Immature natural killer cell (primary cell): ENCODE measurements around the gene ASPM. TPM values are rescaled to one million over a fixed set of nuclear protein-coding genes. Genes with fewer than 3 reads are reported as not detected.

Experiments used
- DNase-seq, 3 donors: peaks; one replicate each; pipeline ENCODE4 v3.0.0; 2022; ENCODE audit warnings: mixed read lengths in 1 of 3
- H3K27ac Mint-ChIP-seq, 6 donors: one replicate each; pipeline ENCODE4 v1.8.0; 2020; ENCODE audit warnings: mixed read lengths in 6 of 6, mild to moderate bottlenecking in 5 of 6, inconsistent platforms in 4 of 6, moderate library complexity in 3 of 6
- H3K27me3 Mint-ChIP-seq, 3 donors: one replicate each; pipeline ENCODE4 v1.8.0; 2020 to 2021; ENCODE audit warnings: low read depth in 3 of 3, mild to moderate bottlenecking in 3 of 3, mixed read lengths in 3 of 3, moderate library complexity in 3 of 3, inconsistent platforms in 1 of 3
- H3K36me3 Mint-ChIP-seq, 3 donors: one replicate each; pipeline ENCODE4 v1.8.0; 2020; ENCODE audit warnings: mixed read lengths in 3 of 3, inconsistent platforms in 2 of 3, mild to moderate bottlenecking in 2 of 3
- H3K4me1 Mint-ChIP-seq, 2 donors: one replicate each; pipeline ENCODE4 v1.8.0; 2020; ENCODE audit warnings: inconsistent platforms in 2 of 2, mild to moderate bottlenecking in 2 of 2, mixed read lengths in 2 of 2, moderate library complexity in 1 of 2
- H3K4me3 Mint-ChIP-seq, 5 donors: one replicate each; pipeline ENCODE4 v1.8.0; 2020; ENCODE audit warnings: mild to moderate bottlenecking in 5 of 5, mixed read lengths in 5 of 5, inconsistent platforms in 3 of 5, moderate library complexity in 3 of 5
- H3K9me3 Mint-ChIP-seq, 6 donors: one replicate each; pipeline ENCODE4 v1.8.0; 2020; ENCODE audit warnings: mild to moderate bottlenecking in 6 of 6, mixed read lengths in 6 of 6, inconsistent platforms in 4 of 6, moderate library complexity in 3 of 6
- polyA plus RNA-seq, 3 donors: library from polyadenylated mRNA; unstranded; fragments of 300-500 nt; fragmentation: Illumina TruSeq; gene quantifications; one replicate each; pipeline ENCODE4 v1.2.3, GENCODE V29; 2021

The ASPM gene
- polyA plus RNA-seq, 3 donors from 2014 or later: 0.30 TPM; not detected in 2

GRCh38 chr1:197092491-197093023 lies 53.9 kb downstream of the ASPM start:
- Mint-ChIP-seq H3K27me3 (no peaks in the 10 kb centered on the region), H3K4me3 (no peak overlapping the region), H3K4me1 (no peaks in the 10 kb centered on the region), H3K36me3 (peaks cover 0 to 4% (median 0%) of the 10 kb centered on the region in 3 donors), H3K9me3 (no peaks in the 10 kb centered on the region), H3K27ac (no peak overlapping the region)
- no peak for DNase-seq

- H3K27ac Mint-ChIP-seq: no peak overlapping the region
- peaks cover 0 to 8% (median 5%) of the 10 kb centered on the region in 6 donors for H3K9me3 Mint-ChIP-seq
- H3K4me1 Mint-ChIP-seq: no peaks in the 10 kb centered on the region
- H3K4me3 Mint-ChIP-seq: no peak overlapping the region
- H3K27me3 Mint-ChIP-seq: peaks cover 0 to 1% (median 0%) of the 10 kb centered on the region in 3 donors
- H3K36me3 Mint-ChIP-seq: peaks cover 5 to 35% (median 30%) of the 10 kb centered on the region in 3 donors
- no peak for DNase-seq
Measured at GRCh38 chr1:197083474-197083873, 63.0 kb downstream of the ASPM start.

DNA sequence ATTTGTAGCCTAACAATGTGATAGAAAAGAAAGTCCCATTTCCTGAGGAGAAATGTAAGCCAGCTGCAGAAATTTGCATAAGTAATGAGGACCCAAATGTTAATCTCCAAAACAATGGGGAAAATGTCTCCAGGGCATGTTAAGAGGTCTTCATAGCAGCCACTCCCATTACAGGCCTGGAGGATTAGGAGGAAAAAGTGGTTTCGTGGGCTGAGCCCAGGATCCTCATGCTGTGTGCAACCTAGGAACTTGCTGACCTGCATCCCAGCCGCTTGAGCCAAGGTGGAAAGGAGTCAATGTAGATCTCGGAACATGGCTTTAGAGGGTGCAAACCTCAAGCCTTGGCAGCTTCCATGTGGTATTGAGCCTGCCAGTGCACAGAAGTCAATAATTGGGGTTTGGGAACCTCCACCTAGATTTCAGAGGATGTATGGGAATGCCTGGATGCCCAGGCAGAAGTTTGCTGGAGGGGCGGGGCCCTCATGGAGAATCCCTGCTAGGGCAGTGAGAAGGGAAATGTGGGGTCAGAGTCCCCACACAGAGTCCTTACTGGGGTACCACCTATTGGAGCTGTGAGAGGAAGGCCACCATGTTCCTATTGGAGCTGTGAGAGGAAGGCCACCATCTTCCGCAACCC lies 65.2 kb downstream of the ASPM start:
- peaks cover 0 to 1% (median 0%) of the 10 kb centered on the region in 3 donors for H3K27me3 Mint-ChIP-seq
- DNase-seq: no peak
- H3K36me3 Mint-ChIP-seq: peaks cover 5 to 35% (median 30%) of the 10 kb centered on the region in 3 donors
- no peak overlapping the region for H3K27ac Mint-ChIP-seq
- H3K4me1 Mint-ChIP-seq: no peaks in the 10 kb centered on the region
- H3K4me3 Mint-ChIP-seq: no peak overlapping the region
- H3K9me3 Mint-ChIP-seq: peaks cover 0 to 8% (median 5%) of the 10 kb centered on the region in 6 donors

GRCh38 chr1:197080323-197080722 lies 66.1 kb downstream of the ASPM start:
- Mint-ChIP-seq H3K27me3 (peaks cover 0 to 2% (median 1%) of the 10 kb centered on the region in 3 donors), H3K27ac (no peak overlapping the region), H3K4me3 (no peak overlapping the region), H3K36me3 (peaks cover 5 to 29% (median 27%) of the 10 kb centered on the region in 3 donors), H3K4me1 (no peaks in the 10 kb centered on the region), H3K9me3 (peaks cover 0 to 8% (median 5%) of the 10 kb centered on the region in 6 donors)
- DNase-seq: no peak

- H3K27ac Mint-ChIP-seq: no peak overlapping the region
- H3K4me1 Mint-ChIP-seq: no peaks in the 10 kb centered on the region
- peaks cover 0 to 7% (median 5%) of the 10 kb centered on the region in 6 donors for H3K9me3 Mint-ChIP-seq
- H3K36me3 Mint-ChIP-seq: peaks cover 0 to 4% (median 0%) of the 10 kb centered on the region in 3 donors
- H3K27me3 Mint-ChIP-seq: peaks cover 3 to 5% (median 4%) of the 10 kb centered on the region in 3 donors
- no peak for DNase-seq
- H3K4me3 Mint-ChIP-seq: no peak overlapping the region
Measured at GRCh38 chr1:197076585-197076984, 69.9 kb downstream of the ASPM start.

DNA sequence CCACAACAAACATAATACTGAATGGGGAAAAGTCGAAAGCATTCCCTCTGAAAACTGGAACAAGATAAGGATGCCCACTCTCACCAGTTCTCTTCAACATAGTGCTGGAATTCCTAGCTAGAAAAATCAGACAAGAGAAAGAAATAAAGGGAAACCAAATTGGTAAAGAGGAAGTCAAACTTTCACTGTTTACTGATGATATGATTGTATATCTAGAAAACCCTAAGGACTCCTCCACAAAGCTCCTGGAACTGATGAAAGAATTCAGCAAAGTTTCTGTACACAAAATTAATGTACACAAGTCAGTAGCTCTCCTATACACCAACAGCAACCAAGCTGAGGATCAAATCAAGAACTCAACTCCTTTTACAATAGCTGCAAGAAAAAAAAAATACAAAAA lies 72.5 kb downstream of the ASPM start:
- Mint-ChIP-seq H3K27me3 (peaks cover 3 to 6% (median 3%) of the 10 kb centered on the region in 3 donors), H3K9me3 (peaks cover 0 to 12% (median 1%) of the 10 kb centered on the region in 6 donors), H3K4me1 (no peaks in the 10 kb centered on the region), H3K4me3 (no peak overlapping the region), H3K27ac (no peak overlapping the region), H3K36me3 (no peaks in the 10 kb centered on the region)
- no peak for DNase-seq

DNA sequence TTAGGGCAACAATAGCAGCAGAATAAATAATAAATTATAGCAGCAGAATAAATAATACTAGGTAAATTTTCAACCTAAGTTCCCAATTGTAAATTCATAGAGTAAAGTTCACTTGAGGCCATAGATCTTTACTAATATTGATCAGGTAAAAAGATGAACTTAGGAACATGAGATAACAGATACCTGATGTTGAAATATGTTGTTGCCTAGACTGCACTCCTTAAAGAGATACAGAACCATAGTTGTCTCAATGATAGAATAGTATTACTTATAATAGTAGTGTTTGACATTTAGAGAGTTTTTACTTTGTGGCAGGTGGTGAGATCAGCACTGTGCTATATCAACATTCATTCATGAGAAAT lies 79.0 kb downstream of the ASPM start:
- Mint-ChIP-seq H3K27me3 (peaks cover 0 to 7% (median 2%) of the 10 kb centered on the region in 3 donors), H3K4me1 (no peaks in the 10 kb centered on the region), H3K9me3 (peaks cover 0 to 13% (median 3%) of the 10 kb centered on the region in 6 donors), H3K27ac (no peak overlapping the region), H3K4me3 (no peak overlapping the region), H3K36me3 (no peaks in the 10 kb centered on the region)
- DNase-seq: no peak

DNA sequence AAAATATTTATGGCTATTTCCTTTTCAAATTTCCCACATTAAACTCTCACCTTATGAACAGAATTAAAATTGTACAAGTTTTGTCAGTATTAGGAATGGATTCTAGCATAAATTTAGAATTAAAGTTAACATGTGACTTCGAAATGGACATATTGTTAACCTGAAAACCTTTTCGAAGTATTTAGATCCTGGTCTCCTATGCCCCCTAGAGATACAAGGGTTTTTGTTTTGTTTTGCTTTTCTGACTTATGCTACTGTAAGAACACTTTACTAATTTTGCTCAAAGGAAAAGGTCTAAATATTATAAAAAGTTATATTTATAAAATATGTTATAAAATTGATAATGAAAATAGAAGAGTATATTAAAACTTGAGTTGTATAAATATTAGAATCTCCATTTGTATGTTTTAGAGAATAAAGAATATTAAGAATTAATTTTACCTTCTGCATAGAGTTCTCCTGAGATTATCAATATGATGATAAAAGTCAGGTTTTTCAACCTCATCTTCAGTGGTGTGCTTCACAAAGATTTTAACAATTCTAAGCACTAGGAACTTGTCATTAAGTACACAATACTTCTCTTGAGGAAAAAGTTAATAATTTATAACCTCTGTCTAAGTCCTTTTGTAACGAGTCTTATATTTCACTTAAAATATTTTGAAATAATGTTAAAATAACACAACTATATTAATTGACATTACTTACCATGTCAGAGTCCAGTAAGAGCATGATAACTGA lies 79.6 kb downstream of the ASPM start, which contains the start of gene F13B:
TSS of gene F13B (minus strand) at position 542 of the 738 bp plus-strand sequence. CDS start at position 505, 37 bp downstream.
- Mint-ChIP-seq H3K4me1 (no peaks in the 10 kb centered on the region), H3K27me3 (peaks cover 0 to 7% (median 2%) of the 10 kb centered on the region in 3 donors), H3K9me3 (peaks cover 0 to 13% (median 3%) of the 10 kb centered on the region in 6 donors), H3K36me3 (no peaks in the 10 kb centered on the region), H3K4me3 (no peak within 1 kb of the TSS), H3K27ac (no peak within 1 kb of the TSS)
- DNase-seq: no peak

GRCh38 chr1:197066277-197066676 lies 80.2 kb downstream of the ASPM start:
- Mint-ChIP-seq H3K4me1 (no peaks in the 10 kb centered on the region), H3K27ac (no peak overlapping the region), H3K27me3 (peaks cover 0 to 7% (median 2%) of the 10 kb centered on the region in 3 donors), H3K4me3 (no peak overlapping the region), H3K9me3 (peaks cover 0 to 13% (median 3%) of the 10 kb centered on the region in 6 donors), H3K36me3 (no peaks in the 10 kb centered on the region)
- no peak for DNase-seq

GRCh38 chr1:197065559-197065958 lies 80.9 kb downstream of the ASPM start:
- Mint-ChIP-seq H3K36me3 (no peaks in the 10 kb centered on the region), H3K9me3 (peaks cover 0 to 13% (median 3%) of the 10 kb centered on the region in 6 donors), H3K27me3 (peaks cover 0 to 7% (median 3%) of the 10 kb centered on the region in 3 donors), H3K4me3 (no peak overlapping the region), H3K27ac (no peak overlapping the region), H3K4me1 (no peaks in the 10 kb centered on the region)
- DNase-seq: no peak

GRCh38 chr1:197063212-197063611 lies 83.3 kb downstream of the ASPM start:
- no peaks in the 10 kb centered on the region for H3K36me3 Mint-ChIP-seq
- H3K27ac Mint-ChIP-seq: no peak overlapping the region
- peaks cover 0 to 5% (median 0%) of the 10 kb centered on the region in 3 donors for H3K27me3 Mint-ChIP-seq
- no peaks in the 10 kb centered on the region for H3K4me1 Mint-ChIP-seq
- DNase-seq: no peak
- H3K4me3 Mint-ChIP-seq: no peak overlapping the region
- H3K9me3 Mint-ChIP-seq: peaks cover 0 to 4% (median 0%) of the 10 kb centered on the region in 6 donors

- H3K4me3 Mint-ChIP-seq: no peak overlapping the region
- peaks cover 0 to 4% (median 0%) of the 10 kb centered on the region in 3 donors for H3K27me3 Mint-ChIP-seq
- no peak for DNase-seq
- H3K4me1 Mint-ChIP-seq: no peaks in the 10 kb centered on the region
- no peaks in the 10 kb centered on the region for H3K36me3 Mint-ChIP-seq
- H3K9me3 Mint-ChIP-seq: peaks cover 0 to 6% (median 0%) of the 10 kb centered on the region in 6 donors
- no peak overlapping the region for H3K27ac Mint-ChIP-seq
Measured at GRCh38 chr1:197062692-197063091, 83.8 kb downstream of the ASPM start.

- peaks cover 0 to 11% (median 2%) of the 10 kb centered on the region in 3 donors for H3K27me3 Mint-ChIP-seq
- peaks cover 0 to 11% (median 0%) of the 10 kb centered on the region in 6 donors for H3K9me3 Mint-ChIP-seq
- H3K27ac Mint-ChIP-seq: no peak overlapping the region
- no peak for DNase-seq
- no peak overlapping the region for H3K4me3 Mint-ChIP-seq
- H3K36me3 Mint-ChIP-seq: no peaks in the 10 kb centered on the region
- H3K4me1 Mint-ChIP-seq: no peaks in the 10 kb centered on the region
Measured at GRCh38 chr1:197049100-197049499, 97.4 kb downstream of the ASPM start.
